WTC11 (cell line): ENCODE data around the gene LTB. TPM values are rescaled to one million over a fixed set of nuclear protein-coding genes. Genes with fewer than 3 reads are reported as not detected.

Source experiments
- ATAC-seq: fragments of 200-7000 bp; cut with Tn5 transposase; 2 replicates; pipeline ENCODE4 v1.10.0; 2021; ENCODE audit warnings: mild to moderate bottlenecking, moderate library complexity
- CTCF ChIA-PET: fragments of 300-600 bp; sonication (Branson Sonifier 250); formaldehyde crosslinking; loops from one replicate; lab custom pipeline; 2021; ENCODE audit warnings: antibody characterized with exemption; lab: Charles Lee
- POLR2A ChIA-PET: fragments of 350-600 bp; sonication (Branson Sonifier 250); formaldehyde crosslinking; loops from one replicate; lab custom pipeline; 2021; ENCODE audit warnings: antibody characterized with exemption; lab: Charles Lee
- DNase-seq: peaks from one replicate; pipeline ENCODE4 v3.0.0; 2021; ENCODE audit warnings: low spot score
- H3K27ac Mint-ChIP-seq: 2 replicates; pipeline ENCODE4 v1.8.0; 2021; ENCODE audit warnings: mixed read lengths
- H3K27me3 Mint-ChIP-seq: 2 replicates; pipeline ENCODE4 v1.8.0; 2021; ENCODE audit warnings: low read depth, mild to moderate bottlenecking, moderate library complexity, mixed read lengths
- H3K36me3 Mint-ChIP-seq: 2 replicates; pipeline ENCODE4 v1.8.0; 2021; ENCODE audit warnings: mixed read lengths
- H3K4me1 Mint-ChIP-seq: 2 replicates; pipeline ENCODE4 v1.8.0; 2022; ENCODE audit warnings: mixed read lengths
- H3K4me3 Mint-ChIP-seq: 2 replicates; pipeline ENCODE4 v1.8.0; 2021; ENCODE audit warnings: mild to moderate bottlenecking, moderate library complexity, mixed read lengths
- H3K9me3 Mint-ChIP-seq: 2 replicates; pipeline ENCODE4 v1.8.0; 2021; ENCODE audit warnings: mixed read lengths
- ATF3 ChIP-seq: sonication (generic); formaldehyde crosslinking; conservative IDR thresholded peaks from 2 replicates; pipeline ENCODE4 v1.8.1; 2022; ENCODE audit warnings: mild to moderate bottlenecking, missing genetic modification reagents
- CREM ChIP-seq: sonication (generic); formaldehyde crosslinking; IDR thresholded peaks from 2 replicates; pipeline ENCODE4 v1.8.1; 2022; ENCODE audit warnings: mild to moderate bottlenecking, missing genetic modification reagents, moderate library complexity
- ESRRA ChIP-seq: sonication (generic); formaldehyde crosslinking; IDR thresholded peaks from 2 replicates; pipeline ENCODE4 v1.8.1; 2022; ENCODE audit warnings: mild to moderate bottlenecking, missing genetic modification reagents, borderline replicate concordance
- FOXK1 ChIP-seq: sonication (generic); formaldehyde crosslinking; IDR thresholded peaks from 2 replicates; pipeline ENCODE4 v1.8.0; 2022; ENCODE audit warnings: mild to moderate bottlenecking, moderate library complexity, missing genetic modification reagents
- FOXP4 ChIP-seq: sonication (generic); formaldehyde crosslinking; IDR thresholded peaks from 2 replicates; pipeline ENCODE4 v1.8.0; 2022; ENCODE audit warnings: mild to moderate bottlenecking, missing genetic modification reagents
- HMGA2 ChIP-seq: fragments of 250-450 bp; sonication (Bioruptor Pico); IDR thresholded peaks from 2 replicates; pipeline ENCODE4 v1.4.0; 2021; ENCODE audit warnings: mild to moderate bottlenecking, moderate library complexity
- NR3C1 ChIP-seq: sonication (generic); formaldehyde crosslinking; conservative IDR thresholded peaks from 2 replicates; pipeline ENCODE4 v1.8.1; 2023; ENCODE audit warnings: low read depth, mild to moderate bottlenecking, missing genetic modification reagents
- RORB ChIP-seq: fragments of 250-450 bp; sonication (Bioruptor Pico); IDR thresholded peaks from 2 replicates; pipeline ENCODE4 v1.9.0; 2021; ENCODE audit warnings: mild to moderate bottlenecking
- SMAD3 ChIP-seq: sonication (generic); formaldehyde crosslinking; IDR thresholded peaks from 2 replicates; pipeline ENCODE4 v1.8.0; 2022; ENCODE audit warnings: missing genetic modification reagents, mild to moderate bottlenecking, borderline replicate concordance
- SOX15 ChIP-seq: fragments of 250-450 bp; sonication (Bioruptor Pico); IDR thresholded peaks from 2 replicates; pipeline ENCODE4 v1.9.0; 2021; ENCODE audit warnings: mild to moderate bottlenecking
- TEAD4 ChIP-seq: sonication (generic); formaldehyde crosslinking; IDR thresholded peaks from 2 replicates; pipeline ENCODE4 v1.8.0; 2022; ENCODE audit warnings: mild to moderate bottlenecking, missing genetic modification reagents
- ZNF263 ChIP-seq: sonication (generic); formaldehyde crosslinking; IDR thresholded peaks from 2 replicates; pipeline ENCODE4 v1.8.1; 2022; ENCODE audit warnings: low read depth, mild to moderate bottlenecking, moderate library complexity, missing genetic modification reagents
- ZNF317 ChIP-seq: sonication (generic); formaldehyde crosslinking; IDR thresholded peaks from 2 replicates; pipeline ENCODE4 v1.8.1; 2023; ENCODE audit warnings: low read depth, mild to moderate bottlenecking, moderate library complexity, missing genetic modification reagents, borderline replicate concordance
- ZNF396 ChIP-seq: fragments of 250-450 bp; sonication (Bioruptor Pico); IDR thresholded peaks from 2 replicates; pipeline ENCODE4 v1.8.0; 2021; ENCODE audit warnings: mild to moderate bottlenecking, moderate library complexity, borderline replicate concordance
- ZNF423 ChIP-seq: fragments of 250-450 bp; sonication (Bioruptor Pico); IDR thresholded peaks from 2 replicates; pipeline ENCODE4 v2.1.2; 2022; ENCODE audit warnings: mild to moderate bottlenecking, moderate library complexity
- ZNF425 ChIP-seq: fragments of 250-450 bp; sonication (Bioruptor Pico); conservative IDR thresholded peaks from 2 replicates; pipeline ENCODE4 v1.9.0; 2021; ENCODE audit warnings: mild to moderate bottlenecking
- ZSCAN18 ChIP-seq: fragments of 250-450 bp; sonication (Bioruptor Pico); IDR thresholded peaks from 2 replicates; pipeline ENCODE4 v2.1.2; 2022; ENCODE audit warnings: mild to moderate bottlenecking, moderate library complexity
- total RNA-seq: library from RNA; stranded (reverse); gene quantifications from 3 replicates; pipeline ENCODE4 v1.2.3, GENCODE V29; 2021
- TF ChIP-seq, protein P1 (sequence below): fragments of 250-450 bp; sonication (Bioruptor Pico); IDR thresholded peaks from 2 replicates; pipeline ENCODE4 v1.9.0; 2021; ENCODE audit warnings: moderate library complexity, mild to moderate bottlenecking, inconsistent platforms, borderline replicate concordance
- TF ChIP-seq, protein P2 (sequence below): fragments of 250-450 bp; sonication (Bioruptor Pico); IDR thresholded peaks from 2 replicates; pipeline ENCODE4 v1.9.0; 2021; ENCODE audit warnings: mild to moderate bottlenecking, borderline replicate concordance
- TF ChIP-seq, protein P3 (sequence below): fragments of 250-450 bp; sonication (Bioruptor Pico); IDR thresholded peaks from 2 replicates; pipeline ENCODE4 v1.9.0; 2021; ENCODE audit warnings: mild to moderate bottlenecking

LTB gene
- total RNA-seq, 1 experiment from 2014 or later, result 1.3 TPM

DNA sequence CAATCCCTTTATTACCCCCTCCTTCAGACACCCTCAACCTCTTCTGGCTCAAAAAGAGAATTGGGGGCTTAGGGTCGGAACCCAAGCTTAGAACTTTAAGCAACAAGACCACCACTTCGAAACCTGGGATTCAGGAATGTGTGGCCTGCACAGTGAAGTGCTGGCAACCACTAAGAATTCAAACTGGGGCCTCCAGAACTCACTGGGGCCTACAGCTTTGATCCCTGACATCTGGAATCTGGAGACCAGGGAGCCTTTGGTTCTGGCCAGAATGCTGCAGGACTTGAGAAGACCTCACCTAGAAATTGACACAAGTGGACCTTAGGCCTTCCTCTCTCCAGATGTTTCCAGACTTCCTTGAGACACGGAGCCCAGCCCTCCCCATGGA lies 4.7 kb downstream of the LTB start (continued):
- TF ChIP-seq ZNF425 (CRISPR knock-in tag) (no peak), FOXK1 (CRISPR knock-in tag) (no peak), NR3C1 (CRISPR knock-in tag) (no peak), HMGA2 (CRISPR knock-in tag) (no peak), RORB (no peak), FOXP4 (no peak), ESRRA (no peak)
- TF ChIP-seq, protein P1, sequence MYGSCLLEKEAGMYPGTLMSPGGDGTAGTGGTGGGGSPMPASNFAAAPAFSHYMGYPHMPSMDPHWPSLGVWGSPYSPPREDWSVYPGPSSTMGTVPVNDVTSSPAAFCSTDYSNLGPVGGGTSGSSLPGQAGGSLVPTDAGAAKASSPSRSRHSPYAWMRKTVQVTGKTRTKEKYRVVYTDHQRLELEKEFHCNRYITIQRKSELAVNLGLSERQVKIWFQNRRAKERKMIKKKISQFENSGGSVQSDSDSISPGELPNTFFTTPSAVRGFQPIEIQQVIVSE (CRISPR knock-in tag), result no peak

GRCh38 chr6:31576897-31577578 lies 5.2 kb downstream of the LTB start:
- peaks cover 42% of the 10 kb centered on the region for H3K4me1 Mint-ChIP-seq

More at GRCh38 chr6:31576897-31577578, 5.2 kb downstream of the LTB start:
- no peak overlapping the region for H3K27ac Mint-ChIP-seq
- ChIA-PET CTCF (interaction anchor here (0.7 to 15.1 kb wide), 5 partner anchors 9 to 31 kb away, joined by 4 to 293 read pairs (median 4); partner anchors contain the start of genes ATP6V1G2, LST1, NCR3 and NFKBIL1), POLR2A (interaction anchor here (0.5 kb wide), 1 partner anchor 158 kb away, joined by 3 read pairs; no protein-coding TSS in a partner anchor)
- ATAC-seq (no peak), DNase-seq (no peak)
- H3K4me3 Mint-ChIP-seq, result no peak overlapping the region
- H3K9me3 Mint-ChIP-seq, result no peaks in the 10 kb centered on the region
- TF ChIP-seq CREM (CRISPR knock-in tag) (no peak), ZNF396 (CRISPR knock-in tag) (no peak), ZSCAN18 (CRISPR knock-in tag) (no peak), NR3C1 (CRISPR knock-in tag) (no peak), ZNF263 (CRISPR knock-in tag) (no peak), TEAD4 (CRISPR knock-in tag) (no peak), ZNF423 (no peak), SOX15 (CRISPR knock-in tag) (no peak), ZNF425 (CRISPR knock-in tag) (no peak), ATF3 (CRISPR knock-in tag) (no peak), RORB (no peak), ZNF317 (CRISPR knock-in tag) (no peak), SMAD3 (CRISPR knock-in tag) (no peak)
- TF ChIP-seq, protein P2, sequence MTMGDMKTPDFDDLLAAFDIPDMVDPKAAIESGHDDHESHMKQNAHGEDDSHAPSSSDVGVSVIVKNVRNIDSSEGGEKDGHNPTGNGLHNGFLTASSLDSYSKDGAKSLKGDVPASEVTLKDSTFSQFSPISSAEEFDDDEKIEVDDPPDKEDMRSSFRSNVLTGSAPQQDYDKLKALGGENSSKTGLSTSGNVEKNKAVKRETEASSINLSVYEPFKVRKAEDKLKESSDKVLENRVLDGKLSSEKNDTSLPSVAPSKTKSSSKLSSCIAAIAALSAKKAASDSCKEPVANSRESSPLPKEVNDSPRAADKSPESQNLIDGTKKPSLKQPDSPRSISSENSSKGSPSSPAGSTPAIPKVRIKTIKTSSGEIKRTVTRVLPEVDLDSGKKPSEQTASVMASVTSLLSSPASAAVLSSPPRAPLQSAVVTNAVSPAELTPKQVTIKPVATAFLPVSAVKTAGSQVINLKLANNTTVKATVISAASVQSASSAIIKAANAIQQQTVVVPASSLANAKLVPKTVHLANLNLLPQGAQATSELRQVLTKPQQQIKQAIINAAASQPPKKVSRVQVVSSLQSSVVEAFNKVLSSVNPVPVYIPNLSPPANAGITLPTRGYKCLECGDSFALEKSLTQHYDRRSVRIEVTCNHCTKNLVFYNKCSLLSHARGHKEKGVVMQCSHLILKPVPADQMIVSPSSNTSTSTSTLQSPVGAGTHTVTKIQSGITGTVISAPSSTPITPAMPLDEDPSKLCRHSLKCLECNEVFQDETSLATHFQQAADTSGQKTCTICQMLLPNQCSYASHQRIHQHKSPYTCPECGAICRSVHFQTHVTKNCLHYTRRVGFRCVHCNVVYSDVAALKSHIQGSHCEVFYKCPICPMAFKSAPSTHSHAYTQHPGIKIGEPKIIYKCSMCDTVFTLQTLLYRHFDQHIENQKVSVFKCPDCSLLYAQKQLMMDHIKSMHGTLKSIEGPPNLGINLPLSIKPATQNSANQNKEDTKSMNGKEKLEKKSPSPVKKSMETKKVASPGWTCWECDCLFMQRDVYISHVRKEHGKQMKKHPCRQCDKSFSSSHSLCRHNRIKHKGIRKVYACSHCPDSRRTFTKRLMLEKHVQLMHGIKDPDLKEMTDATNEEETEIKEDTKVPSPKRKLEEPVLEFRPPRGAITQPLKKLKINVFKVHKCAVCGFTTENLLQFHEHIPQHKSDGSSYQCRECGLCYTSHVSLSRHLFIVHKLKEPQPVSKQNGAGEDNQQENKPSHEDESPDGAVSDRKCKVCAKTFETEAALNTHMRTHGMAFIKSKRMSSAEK, result no peak
- TF ChIP-seq, protein P3, sequence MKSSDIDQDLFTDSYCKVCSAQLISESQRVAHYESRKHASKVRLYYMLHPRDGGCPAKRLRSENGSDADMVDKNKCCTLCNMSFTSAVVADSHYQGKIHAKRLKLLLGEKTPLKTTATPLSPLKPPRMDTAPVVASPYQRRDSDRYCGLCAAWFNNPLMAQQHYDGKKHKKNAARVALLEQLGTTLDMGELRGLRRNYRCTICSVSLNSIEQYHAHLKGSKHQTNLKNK (CRISPR knock-in tag), result no peak
- peaks cover 55% of the 10 kb centered on the region for H3K27me3 Mint-ChIP-seq
- no peaks in the 10 kb centered on the region for H3K36me3 Mint-ChIP-seq
